ENCODE results near the gene TBC1D28.
A peak's percentile ranks its signal among the peaks of the same experiment; 100 is the strongest.
"Not testable (repeated sequence)": the region's sequence is repeated elsewhere in the genome, so short reads cannot be mapped to it uniquely, and the experiment has no call there.

TBC1D28 gene

DNA sequence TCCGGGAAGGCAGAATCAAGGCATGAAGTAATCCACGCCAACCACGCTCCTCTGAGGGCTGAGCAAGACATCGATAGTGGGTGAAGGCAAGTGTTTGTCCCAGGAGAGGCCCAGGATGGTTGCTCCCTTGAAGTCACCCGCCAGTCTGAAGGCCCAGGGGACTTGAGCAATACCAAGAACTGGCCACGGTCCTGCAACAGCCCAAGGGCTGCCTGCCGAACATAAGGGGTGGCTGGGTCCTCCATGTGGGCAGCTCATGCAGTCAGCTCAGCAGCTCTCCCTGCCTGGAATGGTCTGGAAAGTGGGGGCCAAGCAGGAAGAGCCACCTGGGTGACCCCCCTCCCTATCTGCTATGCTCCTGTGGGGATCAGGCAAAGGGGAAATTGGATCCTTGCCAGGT lies 8.4 kb downstream of the TBC1D28 start:
- not testable (repeated sequence) for DNase-seq

DNA sequence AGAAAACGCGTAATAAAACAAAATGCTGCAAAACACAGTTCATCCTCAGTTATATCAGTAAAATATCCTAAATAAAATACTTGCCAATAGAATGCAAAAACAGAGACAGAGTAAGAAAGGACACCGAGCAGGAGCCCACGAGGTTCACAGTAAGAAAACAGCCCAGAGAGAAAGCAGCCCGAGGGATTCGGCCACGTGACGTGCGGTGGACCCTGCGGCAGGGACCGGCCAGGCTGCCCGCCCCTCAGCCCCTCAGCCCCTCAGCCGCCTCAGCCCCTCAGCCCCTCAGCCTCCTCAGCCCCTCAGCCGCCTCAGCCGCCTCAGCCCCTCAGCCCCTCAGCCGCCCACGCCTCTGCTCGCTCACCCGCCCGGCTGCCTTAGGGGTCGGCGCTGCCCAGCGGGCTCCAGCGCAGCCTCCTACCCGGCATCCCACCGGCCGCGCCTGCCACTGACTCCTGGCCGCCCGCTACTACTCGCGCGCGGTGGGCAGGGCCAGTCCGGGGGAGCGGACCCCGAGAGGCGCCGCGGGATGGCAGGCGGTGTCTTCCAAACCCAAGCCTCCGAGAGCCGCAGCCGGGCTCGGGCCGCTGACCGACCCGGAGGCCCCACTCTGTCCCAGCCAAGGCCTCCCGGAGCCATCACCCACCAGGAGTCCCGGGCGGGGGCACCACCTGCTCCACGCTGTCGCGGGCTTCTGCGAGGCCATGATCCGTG lies 9.5 kb downstream of the TBC1D28 start:
- H3K27me3 Mint-ChIP-seq = peaks cover 11% of the 10 kb centered on the region
- H3K4me1 Mint-ChIP-seq; H3K27ac Mint-ChIP-seq; ATAC-seq; H3K9me3 Mint-ChIP-seq; H3K36me3 Mint-ChIP-seq (ENCODE audit: low read depth): not testable (repeated sequence)
- peak; percentile 4 for DNase-seq
- H3K4me3 Mint-ChIP-seq = peak overlapping the region; percentile 68

More for the DNA sequence above, 8.4 kb downstream of the TBC1D28 start:
- peaks cover 11% of the 10 kb centered on the region for H3K27me3 Mint-ChIP-seq
- not testable (repeated sequence) for H3K9me3 Mint-ChIP-seq; H3K36me3 Mint-ChIP-seq (ENCODE audit: low read depth); H3K4me3 Mint-ChIP-seq; H3K27ac Mint-ChIP-seq; ATAC-seq; H3K4me1 Mint-ChIP-seq

DNA sequence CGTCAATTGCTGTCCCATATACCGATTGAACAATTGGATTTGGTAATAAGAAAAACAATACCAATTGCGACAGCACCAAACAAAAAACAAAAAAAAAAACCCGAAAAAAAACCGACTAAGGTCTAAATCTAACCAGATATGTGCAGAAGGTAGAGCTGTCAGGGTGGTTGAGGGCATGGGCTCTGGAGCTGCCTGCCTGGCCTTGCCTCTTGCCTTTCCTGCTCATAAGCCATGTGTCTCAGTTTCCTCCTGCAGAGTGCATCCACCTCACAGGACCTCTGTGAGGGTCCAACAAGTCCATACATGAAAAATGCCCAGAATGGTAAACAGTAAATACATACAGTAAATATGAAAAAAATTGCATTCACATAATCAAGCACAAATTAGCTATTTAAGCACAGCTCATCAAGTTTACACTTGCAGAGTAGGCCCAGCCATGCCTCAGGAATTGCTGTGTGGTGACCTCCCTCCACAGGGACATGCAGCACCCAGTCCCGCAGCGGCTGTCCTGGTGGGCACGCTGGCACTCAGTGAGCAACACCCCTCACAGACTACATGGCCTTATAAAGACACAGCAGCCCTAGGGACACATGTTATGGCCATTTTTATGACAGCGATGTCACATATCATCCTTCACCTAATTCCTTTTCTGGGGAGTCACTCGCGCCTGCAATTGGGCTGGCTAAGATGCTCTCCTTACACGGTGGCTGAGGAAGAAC lies 17.9 kb downstream of the TBC1D28 start:
- Mint-ChIP-seq H3K4me1 (peaks cover 11% of the 10 kb centered on the region), H3K36me3 (ENCODE audit: low read depth) (no peaks in the 10 kb centered on the region), H3K9me3 (no peaks in the 10 kb centered on the region), H3K27ac (no peak overlapping the region), H3K27me3 (peaks cover 2% of the 10 kb centered on the region), H3K4me3 (peak overlapping the region; percentile 10)
- ATAC-seq (no peak), DNase-seq (no peak)

DNA sequence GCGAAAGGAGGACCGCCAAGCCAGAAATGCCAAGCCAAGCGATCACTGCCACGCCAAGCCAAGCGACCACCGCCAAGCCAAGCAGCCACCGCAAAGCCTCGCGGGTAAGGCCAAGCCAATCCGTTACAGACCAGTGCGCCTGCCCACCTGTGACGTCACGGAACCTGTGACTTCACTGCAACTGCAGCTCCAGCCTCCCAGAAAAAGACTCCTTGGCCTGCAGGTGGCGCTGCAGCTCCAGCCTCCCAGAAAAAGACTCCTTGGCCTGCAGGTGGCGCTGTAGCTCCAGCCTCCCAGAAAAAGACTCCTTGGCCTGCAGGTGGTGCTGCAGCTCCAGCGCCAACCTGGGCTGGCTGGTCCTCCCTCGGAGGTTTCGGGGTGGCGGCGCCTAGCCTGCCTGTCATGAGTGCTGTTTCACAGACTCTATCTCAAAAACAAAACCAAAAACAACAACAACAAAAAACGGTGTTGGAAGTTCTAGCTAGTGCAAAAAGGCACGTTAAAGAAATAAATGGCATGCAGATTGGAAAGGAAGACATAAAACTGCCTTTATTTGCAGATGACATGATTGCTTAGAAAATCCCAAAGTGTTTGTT lies 18.6 kb downstream of the TBC1D28 start:
- not testable (repeated sequence) for H3K27me3 Mint-ChIP-seq; H3K9me3 Mint-ChIP-seq; H3K36me3 Mint-ChIP-seq (ENCODE audit: low read depth)
- ATAC-seq = peak; percentile 96
- Mint-ChIP-seq H3K4me3 (peak overlapping the region; percentile 87), H3K4me1 (peaks cover 11% of the 10 kb centered on the region), H3K27ac (peak overlapping the region; percentile 76)
- DNase-seq = peak; percentile 92

DNA sequence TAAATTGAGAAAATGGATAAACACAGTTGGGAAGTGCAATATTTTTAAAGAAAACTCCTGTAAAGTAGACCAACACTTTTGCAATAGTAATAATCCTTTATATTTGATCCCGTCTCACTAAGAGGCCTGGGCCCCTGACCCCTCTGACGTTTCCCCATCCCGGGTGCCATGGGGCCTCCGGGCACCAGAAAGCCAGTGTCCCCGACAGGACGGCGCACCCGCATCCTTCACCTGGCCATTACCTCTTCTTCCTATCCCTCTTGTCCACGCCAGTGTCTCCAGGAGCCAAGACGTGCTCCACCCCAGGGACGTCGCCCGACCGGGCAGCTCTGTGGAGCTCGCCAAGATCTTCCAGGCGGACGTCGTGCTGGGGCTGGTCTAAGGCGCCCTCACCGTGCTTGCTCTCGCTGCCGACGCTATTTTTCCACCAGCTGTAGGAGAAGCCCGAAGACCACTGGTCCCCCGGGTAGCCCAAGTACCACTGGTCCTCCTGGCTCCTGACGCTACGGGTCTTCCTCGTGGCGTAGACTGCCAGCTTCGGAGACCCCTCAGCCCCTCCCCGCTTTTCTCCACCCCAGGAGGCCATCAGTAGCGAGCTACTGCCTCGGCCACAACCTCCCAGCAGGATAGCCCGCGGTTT lies 19.2 kb downstream of the TBC1D28 start:
- H3K9me3 Mint-ChIP-seq; ATAC-seq; H3K27me3 Mint-ChIP-seq; DNase-seq; H3K36me3 Mint-ChIP-seq (ENCODE audit: low read depth): not testable (repeated sequence)
- Mint-ChIP-seq H3K4me1 (peaks cover 11% of the 10 kb centered on the region), H3K4me3 (peak overlapping the region; percentile 87), H3K27ac (peak overlapping the region; percentile 76)

DNA sequence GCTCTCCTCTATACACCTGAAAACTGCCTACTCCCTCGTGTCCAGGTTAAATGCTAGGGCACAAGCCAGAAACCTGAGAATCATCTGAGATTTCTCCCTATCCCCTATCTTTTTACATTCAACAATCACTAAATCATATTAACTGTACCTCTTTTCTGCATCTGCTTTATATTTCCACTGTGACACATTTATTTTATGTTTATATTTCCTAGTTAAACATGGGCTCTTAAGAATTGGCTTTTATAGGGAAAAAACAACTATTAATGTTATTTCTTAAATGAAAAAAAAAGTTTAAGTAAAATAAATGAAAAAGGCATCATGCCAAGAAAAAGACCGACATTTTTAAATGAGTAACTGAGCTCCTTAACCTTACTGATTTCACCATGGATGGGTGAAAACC lies 26.6 kb downstream of the TBC1D28 start:
- not testable (repeated sequence) for H3K27ac Mint-ChIP-seq; ATAC-seq; H3K27me3 Mint-ChIP-seq; DNase-seq; H3K9me3 Mint-ChIP-seq; H3K36me3 Mint-ChIP-seq (ENCODE audit: low read depth); H3K4me3 Mint-ChIP-seq; H3K4me1 Mint-ChIP-seq

DNA sequence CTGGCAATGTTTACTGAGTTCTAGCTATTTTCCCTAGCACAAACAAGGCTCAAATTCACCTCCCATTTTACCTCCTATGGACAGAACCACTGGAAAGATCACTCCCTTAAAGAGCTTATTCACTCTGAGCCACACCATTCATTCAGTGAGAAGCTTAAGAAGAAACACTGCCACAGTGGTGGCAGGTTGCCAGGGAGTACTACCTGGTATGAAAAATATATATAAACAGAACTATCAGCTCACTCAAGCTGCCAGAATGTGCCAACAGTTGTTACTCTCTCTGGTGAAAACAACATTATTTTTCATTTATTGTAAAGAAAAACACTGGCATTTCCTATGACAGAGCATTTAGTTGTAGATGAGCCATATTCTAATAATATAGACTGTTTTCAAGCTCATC lies 31.2 kb downstream of the TBC1D28 start:
- H3K4me3 Mint-ChIP-seq; H3K4me1 Mint-ChIP-seq; DNase-seq; H3K9me3 Mint-ChIP-seq; H3K27ac Mint-ChIP-seq; H3K36me3 Mint-ChIP-seq (ENCODE audit: low read depth); ATAC-seq; H3K27me3 Mint-ChIP-seq: not testable (repeated sequence)

DNA sequence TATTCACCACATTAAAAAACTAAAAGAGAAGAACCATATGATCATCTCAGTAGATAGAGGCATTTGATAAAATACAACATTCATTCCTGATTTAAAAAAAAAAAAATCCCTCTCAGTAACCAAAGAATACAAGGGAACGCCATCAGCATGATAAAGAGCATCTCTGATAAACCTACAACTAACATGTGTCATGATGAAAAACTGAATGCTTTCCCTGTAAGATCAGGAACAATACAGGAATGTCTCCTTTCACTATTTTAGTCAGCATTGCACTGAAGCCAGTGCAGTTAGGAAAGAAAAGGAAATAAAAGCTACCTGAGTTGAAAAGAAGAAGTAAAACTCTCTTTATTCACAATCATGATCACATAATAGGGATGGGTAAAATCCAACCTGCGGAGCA lies 51.1 kb downstream of the TBC1D28 start:
- not testable (repeated sequence) for H3K27me3 Mint-ChIP-seq; H3K9me3 Mint-ChIP-seq; DNase-seq; H3K27ac Mint-ChIP-seq; ATAC-seq; H3K36me3 Mint-ChIP-seq (ENCODE audit: low read depth); H3K4me1 Mint-ChIP-seq; H3K4me3 Mint-ChIP-seq
